Measurements from ENCODE around the gene CAMK1D. TPM values are rescaled to one million over a fixed set of nuclear protein-coding genes. Genes with fewer than 3 reads are reported as not detected.
A peak's percentile ranks its signal among the peaks of the same experiment; 100 is the strongest.
"Not testable (repeated sequence)": the region's sequence is repeated elsewhere in the genome, so short reads cannot be mapped to it uniquely, and the experiment has no call there.

The CAMK1D gene
- total RNA-seq = 10 to 100 TPM; 13.5 to 21.4 (median 15.7) TPM

DNA sequence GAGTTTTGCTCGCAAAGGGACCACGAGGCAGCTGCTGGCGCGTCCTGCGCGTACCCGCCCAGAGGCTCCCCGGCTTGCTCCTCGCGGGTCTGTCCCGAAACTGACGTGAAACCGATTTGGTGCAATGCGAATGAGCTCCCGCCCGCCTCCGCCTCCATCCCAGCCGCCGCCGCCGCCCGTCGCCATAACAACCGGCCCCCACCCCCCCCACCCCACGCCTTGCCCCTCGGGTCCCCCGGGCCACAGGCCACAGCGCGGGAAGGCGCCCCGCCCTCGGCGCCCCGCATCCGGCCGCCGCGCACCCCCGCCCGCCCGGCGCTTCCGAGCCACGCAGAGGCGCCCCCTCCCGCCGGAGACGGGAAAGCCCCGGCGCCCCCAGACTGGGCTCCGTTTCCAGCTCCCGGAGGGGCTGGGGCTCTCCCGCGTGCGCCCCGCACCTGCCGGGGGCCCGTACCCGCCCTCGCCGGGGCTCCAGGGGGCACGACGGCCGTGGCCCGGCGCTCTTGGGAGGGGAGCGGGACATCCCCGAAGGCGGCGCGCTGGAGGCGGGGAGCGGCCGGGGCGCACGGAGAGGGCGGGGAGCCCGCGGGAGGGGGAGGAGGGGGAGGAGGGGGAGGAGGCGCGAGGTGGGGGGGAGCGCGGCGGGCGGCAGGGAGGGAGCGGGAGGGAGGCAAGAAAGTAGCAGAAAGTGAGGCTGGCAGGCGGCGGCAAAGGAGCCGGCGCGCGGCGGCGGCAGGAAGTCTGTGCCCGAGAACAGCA is at the start of gene CAMK1D:
CAMK1D (plus strand) TSS at position 678 of the 759 bp plus-strand sequence.
- Histone ChIP-seq H3K27ac (peak within 1 kb of the TSS; percentile 90 to 95 (median 90)), H3K4me1 (peaks cover 8 to 25% (median 20%) of the 10 kb centered on the region in 4 donors), H3K36me3 (no peaks in the 10 kb centered on the region), H3K27me3 (no peaks in the 10 kb centered on the region), H3K9me3 (no peaks in the 10 kb centered on the region), H3K4me3 (peak within 1 kb of the TSS; percentile 62 to 99 (median 92))
- TF ChIP-seq, protein P1, sequence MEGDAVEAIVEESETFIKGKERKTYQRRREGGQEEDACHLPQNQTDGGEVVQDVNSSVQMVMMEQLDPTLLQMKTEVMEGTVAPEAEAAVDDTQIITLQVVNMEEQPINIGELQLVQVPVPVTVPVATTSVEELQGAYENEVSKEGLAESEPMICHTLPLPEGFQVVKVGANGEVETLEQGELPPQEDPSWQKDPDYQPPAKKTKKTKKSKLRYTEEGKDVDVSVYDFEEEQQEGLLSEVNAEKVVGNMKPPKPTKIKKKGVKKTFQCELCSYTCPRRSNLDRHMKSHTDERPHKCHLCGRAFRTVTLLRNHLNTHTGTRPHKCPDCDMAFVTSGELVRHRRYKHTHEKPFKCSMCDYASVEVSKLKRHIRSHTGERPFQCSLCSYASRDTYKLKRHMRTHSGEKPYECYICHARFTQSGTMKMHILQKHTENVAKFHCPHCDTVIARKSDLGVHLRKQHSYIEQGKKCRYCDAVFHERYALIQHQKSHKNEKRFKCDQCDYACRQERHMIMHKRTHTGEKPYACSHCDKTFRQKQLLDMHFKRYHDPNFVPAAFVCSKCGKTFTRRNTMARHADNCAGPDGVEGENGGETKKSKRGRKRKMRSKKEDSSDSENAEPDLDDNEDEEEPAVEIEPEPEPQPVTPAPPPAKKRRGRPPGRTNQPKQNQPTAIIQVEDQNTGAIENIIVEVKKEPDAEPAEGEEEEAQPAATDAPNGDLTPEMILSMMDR (IDR thresholded peaks at IDR 0.05) = peak in 4 of 5 experiments; percentile 13 to 51 (median 38)
- TF ChIP-seq POLR2A (IDR thresholded peaks at IDR 0.05) (peak; percentile 60), POLR2AphosphoS5 (IDR thresholded peaks at IDR 0.05) (peak; percentile 52 to 63 (median 62)), EP300 (IDR thresholded peaks at IDR 0.05; ENCODE audit: low read depth) (no peak)
- in situ Hi-C loops (cut with MboI; ENCODE audit: low pct_ligation_motif_present in 1 of 4, low pct_unique_long_range_greater_than_20kb in 1 of 4, low sequenced_read_pairs in 3 of 4) = no loop called here
- intact Hi-C loops (cut with DNase I; ENCODE audit: low total_unique reads) = loop anchor here (10.0 kb wide), 1 partner anchor 356 kb away; no protein-coding TSS in a partner anchor
- WGBS, 2 donors (ENCODE audit: low coverage in 1 of 2) = 0% methylated on average over 16 of the region's 95 CpGs; no CpG with 5 or more reads in 1 of the 2 donors
- DNase-seq = peak; percentile 91

- H3K36me3 ChIP-seq; intact Hi-C loops (cut with DNase I; ENCODE audit: low total_unique reads); H3K4me1 ChIP-seq; H3K27me3 ChIP-seq; in situ Hi-C loops (cut with MboI; ENCODE audit: low pct_ligation_motif_present in 1 of 4, low pct_unique_long_range_greater_than_20kb in 1 of 4, low sequenced_read_pairs in 3 of 4); H3K4me3 ChIP-seq; H3K27ac ChIP-seq; H3K9me3 ChIP-seq; DNase-seq: not testable (repeated sequence)
- WGBS, 2 donors (ENCODE audit: low coverage in 1 of 2) = 90 to 97% methylated on average over 2 to 4 of the region's 4 CpGs
Measured at GRCh38 chr10:12301036-12301435, 48.3 kb upstream of the CAMK1D start.

GRCh38 chr10:12308057-12308456 is 41.3 kb upstream of the CAMK1D start:
- WGBS, 2 donors (ENCODE audit: low coverage in 1 of 2) = 81 to 83% methylated on average over 1 to 6 of the region's 6 CpGs
- no peak overlapping the region for H3K4me3 ChIP-seq
- in situ Hi-C loops (cut with MboI; ENCODE audit: low pct_ligation_motif_present in 1 of 4, low pct_unique_long_range_greater_than_20kb in 1 of 4, low sequenced_read_pairs in 3 of 4) = no loop called here
- H3K36me3 ChIP-seq = no peaks in the 10 kb centered on the region
- H3K4me1 ChIP-seq = no peaks in the 10 kb centered on the region
- H3K27ac ChIP-seq = no peak overlapping the region
- DNase-seq = no peak
- no peaks in the 10 kb centered on the region for H3K27me3 ChIP-seq
- H3K9me3 ChIP-seq = no peaks in the 10 kb centered on the region
- intact Hi-C loops (cut with DNase I; ENCODE audit: low total_unique reads) = no loop called here
- TF ChIP-seq EP300 (IDR thresholded peaks at IDR 0.05; ENCODE audit: low read depth) = no peak
- TF ChIP-seq POLR2A (IDR thresholded peaks at IDR 0.05) = no peak
- TF ChIP-seq POLR2AphosphoS5 (IDR thresholded peaks at IDR 0.05) = no peak
- TF ChIP-seq, protein P1 (IDR thresholded peaks at IDR 0.05) = no peak

GRCh38 chr10:12308736-12309375 is 40.5 kb upstream of the CAMK1D start:
- H3K9me3 ChIP-seq = no peaks in the 10 kb centered on the region
- H3K27me3 ChIP-seq = no peaks in the 10 kb centered on the region
- intact Hi-C loops (cut with DNase I; ENCODE audit: low total_unique reads) (no loop called here), in situ Hi-C loops (cut with MboI; ENCODE audit: low pct_ligation_motif_present in 1 of 4, low pct_unique_long_range_greater_than_20kb in 1 of 4, low sequenced_read_pairs in 3 of 4) (no loop called here)
- H3K4me1 ChIP-seq = no peaks in the 10 kb centered on the region
- WGBS, 2 donors (ENCODE audit: low coverage in 1 of 2) = 53 to 66% methylated on average over 4 to 8 of the region's 8 CpGs
- no peaks in the 10 kb centered on the region for H3K36me3 ChIP-seq
- DNase-seq = no peak
- no peak overlapping the region for H3K4me3 ChIP-seq
- TF ChIP-seq POLR2AphosphoS5 (IDR thresholded peaks at IDR 0.05) (no peak), POLR2A (IDR thresholded peaks at IDR 0.05) (no peak), EP300 (IDR thresholded peaks at IDR 0.05; ENCODE audit: low read depth) (no peak)
- TF ChIP-seq, protein P1 (IDR thresholded peaks at IDR 0.05) = no peak
- no peak overlapping the region for H3K27ac ChIP-seq

GRCh38 chr10:12309783-12310182 is 39.6 kb upstream of the CAMK1D start:
- H3K27ac ChIP-seq; H3K4me3 ChIP-seq; H3K9me3 ChIP-seq; H3K4me1 ChIP-seq; intact Hi-C loops (cut with DNase I; ENCODE audit: low total_unique reads); H3K36me3 ChIP-seq; DNase-seq; in situ Hi-C loops (cut with MboI; ENCODE audit: low pct_ligation_motif_present in 1 of 4, low pct_unique_long_range_greater_than_20kb in 1 of 4, low sequenced_read_pairs in 3 of 4); H3K27me3 ChIP-seq: not testable (repeated sequence)
- WGBS, 2 donors (ENCODE audit: low coverage in 1 of 2) = 72 to 86% methylated on average over 4 to 5 of the region's 5 CpGs
